Endothelial cell of umbilical vein (primary cell): Measurements from ENCODE around the gene CLN3. TPM values are rescaled to one million over a fixed set of nuclear protein-coding genes. Genes with fewer than 3 reads are reported as not detected.

Experiments
- BruUV-seq: library from RNA; stranded (reverse); fragments of 400-500 nt; replicated peaks from 2 replicates; lab custom pipeline; 2021; lab: Mats Ljungman, UMichigan
- CTCF ChIA-PET: fragments of 300-600, 350-600 bp; sonication (Branson Sonifier 250); formaldehyde crosslinking; loops from one replicate; lab custom pipeline; 2021; ENCODE audit warnings: antibody characterized with exemption, inconsistent platforms; lab: Charles Lee
- POLR2A ChIA-PET: fragments of 300-600, 350-600 bp; sonication (Branson Sonifier 250); formaldehyde crosslinking; loops from one replicate; lab custom pipeline; 2021; ENCODE audit warnings: antibody characterized with exemption, inconsistent platforms; lab: Charles Lee
- DNase-seq: peaks from one replicate; pipeline ENCODE4 v3.0.0-alpha.2; 2011; ENCODE audit warnings: low read depth, low spot score
- FAIRE-seq: peaks from 2 replicates; lab custom pipeline; 2011; peaks lifted over from hg19 to GRCh38; lab: Jason Lieb, UNC
- H2AFZ ChIP-seq: 2 replicates; pipeline ENCODE4 v1.6.0; 2012; ENCODE audit warnings: low read depth, low read length, control low read depth, inconsistent platforms
- H3K27ac ChIP-seq: 2 replicates; pipeline ENCODE4 v1.5.1; 2011; ENCODE audit warnings: low read depth, mild to moderate bottlenecking, control low read depth, low read length, moderate library complexity; ENCODE audit not compliant: insufficient read depth
- H3K27me3 ChIP-seq, 2 experiments: 2 replicates each; pipeline versions ENCODE4 v1.6.0 to v1.6.1; 2011; ENCODE audit warnings: low read length in 2 of 2, mixed read lengths in 1 of 2; ENCODE audit not compliant: control insufficient read depth in 2 of 2, insufficient read depth in 2 of 2
- H3K36me3 ChIP-seq, 2 experiments: 2 replicates in 1 of 2; 3 replicates in 1 of 2; pipeline ENCODE4 v1.5.1; 2011; ENCODE audit warnings: low read length in 2 of 2, mild to moderate bottlenecking in 1 of 2, moderate library complexity in 1 of 2; ENCODE audit not compliant: control insufficient read depth in 2 of 2, insufficient read depth in 2 of 2; ENCODE audit errors: extremely low read depth in 1 of 2
- H3K4me1 ChIP-seq: 3 replicates; pipeline ENCODE4 v1.5.1; 2011; ENCODE audit warnings: mild to moderate bottlenecking, low read length; ENCODE audit not compliant: control insufficient read depth, insufficient read depth; ENCODE audit errors: extremely low read depth
- H3K4me2 ChIP-seq: 2 replicates; pipeline ENCODE4 v1.6.1; 2011; ENCODE audit warnings: low read length, control low read depth, mixed read lengths; ENCODE audit not compliant: insufficient read depth
- H3K4me3 ChIP-seq, 3 experiments: fragments of 200-600 bp in 1 of 3; sonication (generic), shearing (Covaris generic) in 1 of 3; replicated peaks in 1 of 3; 2 replicates each; pipeline ENCODE4 v1.5.1; 2011 to 2016; ENCODE audit warnings: control low read depth in 3 of 3, low read length in 3 of 3, mild to moderate bottlenecking in 2 of 3, inconsistent platforms in 1 of 3, low read depth in 1 of 3, moderate library complexity in 1 of 3; ENCODE audit not compliant: insufficient read depth in 1 of 3
- H3K79me2 ChIP-seq: 2 replicates; pipeline ENCODE4 v1.6.0; 2012; ENCODE audit warnings: low read length, inconsistent platforms; ENCODE audit not compliant: control insufficient read depth, insufficient read depth
- H3K9ac ChIP-seq: replicated peaks from 2 replicates; pipeline ENCODE3; 2011; ENCODE audit warnings: low read length, control low read depth; ENCODE audit not compliant: insufficient read depth; ENCODE audit errors: extremely low read depth
- H3K9me1 ChIP-seq: replicated peaks from 3 replicates; pipeline ENCODE4 v1.6.0; 2011; ENCODE audit warnings: mild to moderate bottlenecking, low read length; ENCODE audit not compliant: control insufficient read depth, insufficient read depth; ENCODE audit errors: extremely low read depth
- H3K9me3 ChIP-seq: replicated peaks from 2 replicates; pipeline ENCODE4 v1.5.1; 2012; ENCODE audit warnings: low read length, inconsistent platforms; ENCODE audit not compliant: control insufficient read depth, insufficient read depth
- H4K20me1 ChIP-seq: replicated peaks from 2 replicates; pipeline ENCODE3; 2011; ENCODE audit warnings: mild to moderate bottlenecking, low read length; ENCODE audit not compliant: control insufficient read depth, insufficient read depth; ENCODE audit errors: extremely low read depth
- CTCF ChIP-seq, 2 donors: IDR thresholded peaks; 1 replicate in 1 of 2; 2 replicates in 1 of 2; pipeline ENCODE4 v1.5.1; 2011; ENCODE audit warnings: low read length in 2 of 2, mild to moderate bottlenecking in 2 of 2, moderate library complexity in 2 of 2, control low read depth in 1 of 2, inconsistent platforms in 1 of 2, low read depth in 1 of 2; ENCODE audit not compliant: insufficient read depth in 1 of 2; ENCODE audit errors: extremely low read depth in 1 of 2
- EZH2 ChIP-seq: IDR thresholded peaks from 2 replicates; pipeline ENCODE4 v1.6.1; 2012; ENCODE audit warnings: borderline replicate concordance, low read depth, mild to moderate bottlenecking, moderate library complexity, low read length, inconsistent platforms; ENCODE audit not compliant: severe bottlenecking
- FOS ChIP-seq: IDR thresholded peaks from 2 replicates; pipeline ENCODE4 v1.6.1; 2011; ENCODE audit warnings: mild to moderate bottlenecking, low read length, moderate library complexity, borderline replicate concordance; ENCODE audit not compliant: insufficient read depth
- GATA2 ChIP-seq: IDR thresholded peaks from 2 replicates; pipeline ENCODE4 v1.7.0; 2011; ENCODE audit warnings: low read depth, mild to moderate bottlenecking, moderate library complexity, mixed read lengths, low read length; ENCODE audit not compliant: insufficient read length, insufficient read depth
- JUN ChIP-seq: IDR thresholded peaks from 2 replicates; pipeline ENCODE4 v1.6.1; 2011; ENCODE audit warnings: borderline replicate concordance, low read depth; ENCODE audit not compliant: insufficient read length, insufficient read depth
- MAX ChIP-seq: IDR thresholded peaks from 2 replicates; pipeline ENCODE4 v1.6.1; 2011; ENCODE audit not compliant: insufficient read depth, insufficient read length
- MYC ChIP-seq: IDR thresholded peaks from one replicate; pipeline ENCODE4 v1.6.1; 2011; ENCODE audit warnings: mild to moderate bottlenecking, low read depth, low read length
- POLR2A ChIP-seq: IDR thresholded peaks from 2 replicates; pipeline ENCODE4 v1.6.1; 2012; ENCODE audit warnings: low read depth, mild to moderate bottlenecking, control low read depth, low read length
- POLR2AphosphoS5 ChIP-seq: IDR thresholded peaks from 2 replicates; pipeline ENCODE4 v1.6.1; 2012; ENCODE audit warnings: low read depth, mild to moderate bottlenecking, control low read depth, low read length, moderate library complexity; ENCODE audit not compliant: insufficient read depth
- dilution Hi-C: fragments of 300-500 bp; cut with MboI; formaldehyde crosslinking; loops from one replicate; pipeline ENCODE4 v1.15.0; 2019; ENCODE audit warnings: low sequenced_read_pairs; ENCODE audit not compliant: extremely low pct_ligation_motif_present
- intact Hi-C: fragments of 100-400 bp; cut with micrococcal nuclease; formaldehyde crosslinking; loops from one replicate; pipeline ENCODE4 v1.10.0; 2022
- polyA plus RNA-seq, 4 experiments: library from polyadenylated mRNA; depleted of rRNA in 3 of 4; stranded (reverse) in 3 of 4; unstranded in 1 of 4; fragments of >200 nt; gene quantifications; 2 replicates each; pipeline versions ENCODE4 v1.2.1 to v1.2.3, GENCODE V29; 2011 to 2012; ENCODE audit warnings: missing spikeins in 1 of 4
- total RNA-seq: library from RNA; stranded (reverse); gene quantifications from 2 replicates; pipeline ENCODE4 v1.2.3, GENCODE V29; 2021

The CLN3 gene
- total and polyA plus RNA-seq, 2 donors (not counting 3 experiments of a cell fraction or from before 2014, with no cell fraction given): 40.2 to 76.1 TPM

DNA sequence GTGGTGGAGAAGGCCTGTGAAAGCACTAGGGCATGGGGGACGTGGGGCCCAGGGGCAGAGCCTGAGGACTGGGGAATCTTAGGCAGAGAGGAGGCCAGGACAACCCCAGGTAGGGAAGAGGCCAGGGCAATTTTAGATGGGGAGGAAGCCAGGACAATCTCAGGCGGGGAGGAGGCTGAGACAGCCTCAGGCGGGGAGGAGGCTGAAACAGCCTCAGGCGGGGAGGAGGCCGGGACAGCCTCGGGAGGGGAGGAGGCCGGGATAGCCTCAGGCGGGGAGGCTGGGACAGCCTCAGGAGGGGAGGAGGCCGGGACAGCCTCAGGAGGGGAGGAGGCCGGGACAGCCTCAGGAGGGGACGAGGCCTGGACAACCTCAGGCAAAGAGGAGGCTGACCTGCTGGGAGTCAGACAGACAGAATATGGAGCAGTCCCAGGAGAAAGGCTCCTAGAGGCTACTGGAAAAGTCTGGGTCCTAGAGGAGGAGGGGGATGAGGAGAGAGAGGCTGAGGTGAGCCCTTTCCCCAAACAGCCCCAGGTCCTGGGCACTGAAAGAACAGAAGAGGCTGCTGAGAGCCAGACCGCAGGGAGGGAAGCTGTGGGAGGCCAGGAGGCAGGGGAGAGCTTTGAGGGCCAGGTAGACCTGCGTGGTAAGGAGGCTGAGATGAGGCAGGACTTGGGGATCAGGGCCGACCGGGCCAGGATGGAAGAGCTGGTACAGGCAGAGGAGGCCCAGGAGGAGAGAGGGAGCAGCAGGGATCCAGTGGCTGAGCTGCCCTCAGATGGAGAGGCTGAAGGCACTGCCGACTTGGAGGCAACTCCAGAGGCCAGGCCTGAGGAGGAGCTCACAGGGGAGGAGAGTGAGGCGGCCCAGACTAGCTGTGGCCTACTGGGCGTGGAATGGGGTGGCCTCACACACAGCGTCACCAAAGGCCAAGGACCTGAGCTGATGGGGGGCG is 4.2 kb upstream of the CLN3 start:
- no TSS peak for BruUV-seq
- POLR2A ChIA-PET: no interaction called here
- dilution Hi-C loops (no loop called here), intact Hi-C loops (no loop called here)
- Histone ChIP-seq H2AFZ (no peak overlapping the region), H3K27me3 (no peaks in the 10 kb centered on the region), H3K4me2 (no peak overlapping the region), H3K4me1 (peaks cover 2% of the 10 kb centered on the region), H3K27ac (no peak overlapping the region), H3K9me1 (no peaks in the 10 kb centered on the region), H4K20me1 (no peaks in the 10 kb centered on the region), H3K9ac (no peak overlapping the region), H3K4me3 (no peak overlapping the region), H3K79me2 (peaks cover 3% of the 10 kb centered on the region), H3K9me3 (no peaks in the 10 kb centered on the region), H3K36me3 (no peaks in the 10 kb centered on the region)
- DNase-seq: no peak
- TF ChIP-seq MYC (no peak), MAX (no peak), CTCF (IDR thresholded peaks at IDR 0.05; ENCODE audit: extremely low read depth in 1 of 2, insufficient read depth in 1 of 2, low read depth in 1 of 2, low read length in 2 of 2) (no peak), JUN (no peak), GATA2 (no peak), EZH2 (no peak), POLR2AphosphoS5 (no peak), FOS (no peak), POLR2A (no peak)
- no peak for FAIRE-seq
- CTCF ChIA-PET: no interaction called here
